ENCODE results near the gene KRT72.

- no peak for TF ChIP-seq CTCF (optimal IDR thresholded peaks at IDR 0.05 in 1 of 3, IDR thresholded peaks at IDR 0.05 in 1 of 3, conservative IDR thresholded peaks at IDR 0.05 in 1 of 3; ENCODE audit: extremely low read depth in 1 of 3, insufficient read depth in 2 of 3, low read length in 3 of 3)
- TF ChIP-seq EZH2 (IDR thresholded peaks at IDR 0.05; ENCODE audit: low read length) = no peak
Measured at GRCh38 chr12:52542785-52543318, 58.4 kb downstream of the KRT72 start.

Data from keratinocyte (primary cell).